ENCODE data around the gene DLK1. TPM values are rescaled to one million over a fixed set of nuclear protein-coding genes. Genes with fewer than 3 reads are reported as not detected.

Gene DLK1
- total and polyA plus RNA-seq, 2 of the 4 experiments (the other 2 are of a cell fraction), result under 0.01 to 0.07 TPM

DNA sequence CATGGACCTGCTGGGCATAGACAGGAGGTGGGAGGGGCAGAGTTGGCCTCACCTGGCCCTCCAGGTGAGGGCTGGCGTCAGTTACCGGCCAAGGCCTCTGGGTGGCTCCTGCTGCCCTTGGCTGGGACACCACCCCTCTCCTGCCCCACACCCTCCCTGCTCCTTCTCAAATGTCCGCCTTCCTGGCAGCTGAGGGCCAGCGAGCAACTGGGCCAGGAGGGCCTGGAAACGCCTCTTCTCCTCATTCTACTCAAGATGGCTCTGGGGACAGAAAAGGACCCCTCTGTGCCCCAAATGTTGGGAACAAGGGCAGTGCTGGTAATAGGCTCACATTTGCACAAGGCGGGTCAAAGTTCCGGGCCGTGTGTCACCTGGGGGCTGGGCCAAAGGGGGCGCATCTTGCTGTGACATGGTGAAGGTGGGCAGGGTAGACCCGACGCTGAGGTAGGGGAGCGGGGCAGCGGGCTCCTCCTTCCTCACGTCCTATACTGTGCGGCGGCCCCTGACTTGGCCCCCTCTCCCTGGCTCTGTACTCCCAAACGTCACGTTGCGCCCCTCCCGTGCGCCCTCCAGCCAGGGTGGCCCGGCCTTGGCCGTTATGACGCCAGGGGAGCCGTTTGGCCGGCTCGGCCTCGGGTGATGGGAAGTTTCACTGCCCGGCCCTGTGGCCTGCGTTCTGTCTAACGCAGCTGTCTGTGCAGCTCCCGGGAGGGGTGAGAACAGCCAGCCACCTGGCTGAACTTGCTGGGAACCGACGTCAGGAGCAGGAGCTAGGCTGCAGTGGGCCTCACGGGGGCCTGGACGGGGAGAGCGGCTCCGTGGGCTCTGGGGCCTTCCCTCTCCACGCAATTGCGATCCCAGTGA is 18.0 kb upstream of the DLK1 start:
- no peak overlapping the region for H3K23ac ChIP-seq (ENCODE audit: low read depth, low read length)
- no peak overlapping the region for H2AK5ac ChIP-seq (ENCODE audit: low read depth, low read length)
- H2BK20ac ChIP-seq (ENCODE audit: low read depth, low read length), result no peak overlapping the region
- no peak overlapping the region for H4K5ac ChIP-seq (ENCODE audit: low read depth, low read length)
- H2AFZ ChIP-seq (replicated peaks; ENCODE audit: low read length, poor library complexity), result peak overlapping the region; percentile 49
- BruUV-seq (replicated peaks), result no TSS peak
- H4K91ac ChIP-seq (ENCODE audit: insufficient read depth, low read depth, low read length), result no peak overlapping the region
- H3K4me3 ChIP-seq (ENCODE audit: insufficient read depth, low read depth, low read length), result no peak overlapping the region
- H3K9me3 ChIP-seq (ENCODE audit: control insufficient read depth, insufficient read depth, low read length), result no peaks in the 10 kb centered on the region
- dilution Hi-C loops (cut with HindIII; ENCODE audit: low sequenced_read_pairs, unreplicated experiment) (no loop called here), in situ Hi-C loops (cut with MboI; ENCODE audit: low sequenced_read_pairs) (loop anchor here (25.0 kb wide), 1 partner anchor 529 kb away; no protein-coding TSS in a partner anchor), intact Hi-C loops (cut with micrococcal nuclease) (loop anchor here (2.0 kb wide), 1 partner anchor 192 kb away; no protein-coding TSS in a partner anchor)
- H2BK120ac ChIP-seq (ENCODE audit: low read depth, low read length), result no peak overlapping the region
- no peak overlapping the region for H3K18ac ChIP-seq (ENCODE audit: low read depth, low read length)
- no peak overlapping the region for H4K8ac ChIP-seq (ENCODE audit: low read depth in 2 of 2, low read length in 2 of 2)
- peaks cover 49% of the 10 kb centered on the region for H3K27me3 ChIP-seq (ENCODE audit: control insufficient read depth, insufficient read depth, low read length)
- H3K56ac ChIP-seq (ENCODE audit: extremely low read depth, insufficient read depth, low read length), result no peak overlapping the region
- H2BK5ac ChIP-seq (ENCODE audit: low read depth, low read length, poor library complexity, severe bottlenecking), result no peak overlapping the region
- H4K20me1 ChIP-seq (ENCODE audit: insufficient read depth, low read length), result no peaks in the 10 kb centered on the region
- TF ChIP-seq CTCF (conservative IDR thresholded peaks at IDR 0.05; ENCODE audit: low read depth, low read length), result no peak
- TF ChIP-seq BHLHE40 (IDR thresholded peaks at IDR 0.05; ENCODE audit: low read depth, low read length), result no peak
- TF ChIP-seq RFX5 (IDR thresholded peaks at IDR 0.05; ENCODE audit: low read depth, low read length), result no peak
- TF ChIP-seq MXI1 (IDR thresholded peaks at IDR 0.05; ENCODE audit: borderline replicate concordance, low read depth, low read length), result no peak
- no peak for TF ChIP-seq FOS (IDR thresholded peaks at IDR 0.05; ENCODE audit: low read depth, low read length)
- TF ChIP-seq RCOR1 (IDR thresholded peaks at IDR 0.05; ENCODE audit: insufficient replicate concordance, low read length), result no peak
- WGBS, 2 experiments (ENCODE audit: extremely low coverage in 2 of 2, insufficient read length in 1 of 2), result 32% methylated on average over 17 of the region's 40 CpGs; no CpG with 5 or more reads in 1 of the 2 experiments
- H3K79me1 ChIP-seq (ENCODE audit: low read depth in 1 of 2, low read length in 2 of 2), result no peaks in the 10 kb centered on the region
- no peak overlapping the region for H2AK9ac ChIP-seq (replicated peaks; ENCODE audit: low read depth, low read length, poor library complexity)
- H3K27ac ChIP-seq (ENCODE audit: insufficient read depth, low read length), result no peak overlapping the region
- H2BK15ac ChIP-seq (ENCODE audit: low read depth, low read length), result no peak overlapping the region
- no peaks in the 10 kb centered on the region; the same call in 1 of the 2 replicates for H3K4me1 ChIP-seq (ENCODE audit: control insufficient read depth, insufficient read depth, low read length)
- H3K14ac ChIP-seq (replicated peaks; ENCODE audit: low read depth, low read length), result no peak overlapping the region
- H3K4ac ChIP-seq (ENCODE audit: low read depth, low read length), result no peak overlapping the region
- no peaks in the 10 kb centered on the region for H3K36me3 ChIP-seq (ENCODE audit: control insufficient read depth, insufficient read depth, low read length)
- ChIA-PET CTCF (no interaction called here), POLR2A (ENCODE audit: unreplicated experiment) (no interaction called here)
- peaks cover 2% of the 10 kb centered on the region; the same call in 1 of the 2 replicates for H3K9me1 ChIP-seq (ENCODE audit: insufficient read depth, low read length)
- ATAC-seq (ENCODE audit: low read depth), result no peak
- no peak overlapping the region for H3K9ac ChIP-seq (ENCODE audit: low read depth, low read length)
- peak; percentile 22 for DNase-seq
- H3K4me2 ChIP-seq (ENCODE audit: low read depth, low read length), result no peak overlapping the region
